T-helper 1 cell treated with Interleukin-12 subunit alpha and Interleukin-12 subunit beta and Interleukin-4 antibody, amounts not matched to agents 30 ng/mL and 1 ng/mL, for 36 hours (primary cell): ENCODE measurements around the gene RBMS3. TPM values are rescaled to one million over a fixed set of nuclear protein-coding genes. Genes with fewer than 3 reads are reported as not detected.
"Not testable (repeated sequence)": the region's sequence is repeated elsewhere in the genome, so short reads cannot be mapped to it uniquely, and the experiment has no call there.

Source experiments
- intact Hi-C: fragments of 100-400 bp; cut with micrococcal nuclease; formaldehyde crosslinking; loops from one replicate; pipeline ENCODE4 v1.15.1; 2024
- total RNA-seq: library from RNA; stranded (reverse); gene quantifications from 2 replicates; pipeline ENCODE4 v1.2.3, GENCODE V29; 2022

Gene RBMS3
- total RNA-seq, 1 donor from 2014 or later = 4.1 TPM

GRCh38 chr3:29307295-29307694 is 26.4 kb downstream of the RBMS3 start:
- intact Hi-C loops = no loop called here

GRCh38 chr3:29310865-29311264 is 30.0 kb downstream of the RBMS3 start:
- intact Hi-C loops = no loop called here

- intact Hi-C loops = no loop called here
These were observed 30.9 kb downstream of the RBMS3 start for GRCh38 chr3:29311795-29312194.

GRCh38 chr3:29312395-29312794 is 31.5 kb downstream of the RBMS3 start:
- intact Hi-C loops = no loop called here

- intact Hi-C loops = no loop called here
These were observed 32.1 kb downstream of the RBMS3 start for GRCh38 chr3:29312960-29313452.

- intact Hi-C loops = no loop called here
These were observed 33.3 kb downstream of the RBMS3 start for GRCh38 chr3:29313981-29314726.

- intact Hi-C loops = no loop called here
These were observed 33.8 kb downstream of the RBMS3 start for GRCh38 chr3:29314727-29315088.

GRCh38 chr3:29317659-29318173 is 36.8 kb downstream of the RBMS3 start:
- intact Hi-C loops = no loop called here

GRCh38 chr3:29318251-29318650 is 37.4 kb downstream of the RBMS3 start:
- intact Hi-C loops = no loop called here

- intact Hi-C loops = no loop called here
These were observed 38.4 kb downstream of the RBMS3 start for GRCh38 chr3:29319262-29319661.

GRCh38 chr3:29319798-29320197 is 38.9 kb downstream of the RBMS3 start:
- intact Hi-C loops = no loop called here

- intact Hi-C loops = no loop called here
These were observed 41.7 kb downstream of the RBMS3 start for GRCh38 chr3:29322586-29322985.

- intact Hi-C loops = no loop called here
These were observed 43.3 kb downstream of the RBMS3 start for GRCh38 chr3:29324180-29324651.

GRCh38 chr3:29326540-29326939 is 45.7 kb downstream of the RBMS3 start:
- intact Hi-C loops = not testable (repeated sequence)

- intact Hi-C loops = no loop called here
These were observed 49.4 kb downstream of the RBMS3 start for GRCh38 chr3:29329986-29330890.

GRCh38 chr3:29331035-29331434 is 50.2 kb downstream of the RBMS3 start:
- intact Hi-C loops = no loop called here

- intact Hi-C loops = no loop called here
These were observed 50.8 kb downstream of the RBMS3 start for GRCh38 chr3:29331456-29332194.

GRCh38 chr3:29332195-29332637 is 51.3 kb downstream of the RBMS3 start:
- intact Hi-C loops = no loop called here

GRCh38 chr3:29333576-29333975 is 52.7 kb downstream of the RBMS3 start:
- intact Hi-C loops = no loop called here

- intact Hi-C loops = no loop called here
These were observed 53.8 kb downstream of the RBMS3 start for GRCh38 chr3:29334706-29335105.

- intact Hi-C loops = no loop called here
These were observed 54.6 kb downstream of the RBMS3 start for GRCh38 chr3:29335438-29335837.
